K562 (cell line): Measurements from ENCODE around the gene IL36RN. TPM values are rescaled to one million over a fixed set of nuclear protein-coding genes. Genes with fewer than 3 reads are reported as not detected.

Source experiments
- CHD1 ChIP-seq: fragments of 200-600 bp; sonication (generic); IDR thresholded peaks from one replicate; pipeline ENCODE4 v1.6.1; 2012; ENCODE audit warnings: mild to moderate bottlenecking, moderate library complexity, low read length, inconsistent platforms
- EGR1 ChIP-seq: fragments of 450-650 bp; conservative IDR thresholded peaks from 2 replicates; pipeline ENCODE4 v1.6.1; 2017; ENCODE audit warnings: mild to moderate bottlenecking
- FOXJ2 ChIP-seq: fragments of 200-800 bp; sonication (Bioruptor generic); IDR thresholded peaks from 2 replicates; pipeline ENCODE4 v1.6.1; 2016; ENCODE audit warnings: missing genetic modification characterization, missing compliant biosample characterization
- HDAC1 ChIP-seq, 2 experiments: fragments of 450-650 bp; IDR thresholded peaks; 2 replicates each; pipeline ENCODE4 v1.6.1; 2016 to 2017; ENCODE audit warnings: inconsistent platforms in 1 of 2, mild to moderate bottlenecking in 1 of 2, moderate library complexity in 1 of 2
- MAZ ChIP-seq, 2 experiments: fragments of 450-650 bp in 1 of 2; sonication (generic) in 1 of 2; formaldehyde crosslinking; IDR thresholded peaks in 1 of 2; conservative IDR thresholded peaks in 1 of 2; 2 replicates each; pipeline versions ENCODE4 v1.4.0 to v1.5.0; 2020; ENCODE audit warnings: mild to moderate bottlenecking in 1 of 2, missing genetic modification reagents in 1 of 2
- SMAD3 ChIP-seq: fragments of 450-650 bp; formaldehyde crosslinking; conservative IDR thresholded peaks from 2 replicates; pipeline ENCODE4 v1.4.0; 2020; ENCODE audit warnings: mild to moderate bottlenecking
- ZNF140 ChIP-seq: fragments of 250-450 bp; sonication (Bioruptor Pico); IDR thresholded peaks from 2 replicates; pipeline ENCODE4 v1.8.0; 2021; ENCODE audit warnings: moderate library complexity, mild to moderate bottlenecking, inconsistent platforms
- ZNF175 ChIP-seq: fragments of 200-800 bp; sonication (Bioruptor generic); IDR thresholded peaks from 2 replicates; pipeline ENCODE4 v1.6.1; 2016; ENCODE audit warnings: low read depth, mild to moderate bottlenecking, missing genetic modification characterization, missing compliant biosample characterization
- ZNF23 ChIP-seq: fragments of 250-450 bp; sonication (Bioruptor Pico); IDR thresholded peaks from 2 replicates; pipeline ENCODE4 v1.4.0; 2020; ENCODE audit warnings: mild to moderate bottlenecking
- polyA plus RNA-seq, 8 experiments: library from polyadenylated mRNA; depleted of rRNA in 4 of 8; stranded (reverse) in 5 of 8; unstranded in 3 of 8; fragments of >200 nt; fragmentation: Nextera tagmentation in 2 of 8; fragmentation: Illumina TruSeq in 1 of 8; extraction: Ambion mirVana in 2 of 8; extraction: Trizol in 1 of 8; gene quantifications; 2 replicates each; pipeline versions ENCODE4 v1.2.1 to v1.2.3, GENCODE V29; 2011 to 2014; ENCODE audit warnings: inconsistent platforms in 1 of 8, missing spikeins in 1 of 8
- total RNA-seq, 7 experiments: library from RNA; depleted of rRNA in 6 of 7; stranded (reverse); fragments of >200 nt in 6 of 7; fragmentation: Illumina TruSeq in 2 of 7; extraction: Trizol in 2 of 7; gene quantifications; 2 replicates each; pipeline versions ENCODE4 v1.2.1 to v1.2.3, GENCODE V29; 2011 to 2021; ENCODE audit warnings: low replicate concordance in 1 of 7
- TF ChIP-seq, protein P1 (sequence below): fragments of 450-650 bp; conservative IDR thresholded peaks from 2 replicates; pipeline ENCODE4 v1.6.1; 2016; ENCODE audit warnings: missing genetic modification characterization, low read depth, mild to moderate bottlenecking, control low read depth, missing compliant biosample characterization
- TF ChIP-seq, protein P2 (sequence below): sonication (generic); formaldehyde crosslinking; IDR thresholded peaks from 2 replicates; pipeline ENCODE4 v1.8.0; 2022; ENCODE audit warnings: mild to moderate bottlenecking, low read depth, missing genetic modification reagents
- TF ChIP-seq, protein P3 (sequence below), 2 experiments: IDR thresholded peaks in 1 of 2; conservative IDR thresholded peaks in 1 of 2; 2 replicates each; pipeline ENCODE4 v1.6.1; 2016; ENCODE audit warnings: low read depth in 2 of 2, mild to moderate bottlenecking in 1 of 2, missing compliant biosample characterization in 1 of 2, missing genetic modification characterization in 1 of 2, moderate library complexity in 1 of 2
- TF ChIP-seq, protein P4 (sequence below): fragments of 450-650 bp; formaldehyde crosslinking; IDR thresholded peaks from 2 replicates; pipeline ENCODE4 v1.4.0; 2022; ENCODE audit warnings: missing genetic modification characterization

The IL36RN gene
- total and polyA plus RNA-seq, 9 of the 15 experiments (the other 6 are each of a cell fraction or from before 2014, with no cell fraction given) = not detected

DNA sequence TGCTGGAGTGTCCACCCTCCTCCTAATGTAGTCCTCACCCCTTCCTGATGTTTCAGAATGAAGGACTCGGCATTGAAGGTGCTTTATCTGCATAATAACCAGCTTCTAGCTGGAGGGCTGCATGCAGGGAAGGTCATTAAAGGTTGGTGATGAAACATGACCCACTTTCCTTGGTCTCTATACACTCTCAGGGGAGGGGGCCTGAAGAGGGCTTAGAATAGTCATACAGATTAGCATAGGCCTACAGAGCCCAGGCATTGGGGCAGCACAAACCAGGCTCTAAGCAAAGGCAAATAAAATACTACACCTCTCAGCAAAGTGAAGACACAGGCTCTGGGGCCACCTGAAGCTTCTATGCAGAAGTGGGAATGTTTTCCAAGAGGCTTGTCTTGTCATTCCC lies 1.8 kb downstream of the IL36RN start (continued):
- TF ChIP-seq, protein P1, sequence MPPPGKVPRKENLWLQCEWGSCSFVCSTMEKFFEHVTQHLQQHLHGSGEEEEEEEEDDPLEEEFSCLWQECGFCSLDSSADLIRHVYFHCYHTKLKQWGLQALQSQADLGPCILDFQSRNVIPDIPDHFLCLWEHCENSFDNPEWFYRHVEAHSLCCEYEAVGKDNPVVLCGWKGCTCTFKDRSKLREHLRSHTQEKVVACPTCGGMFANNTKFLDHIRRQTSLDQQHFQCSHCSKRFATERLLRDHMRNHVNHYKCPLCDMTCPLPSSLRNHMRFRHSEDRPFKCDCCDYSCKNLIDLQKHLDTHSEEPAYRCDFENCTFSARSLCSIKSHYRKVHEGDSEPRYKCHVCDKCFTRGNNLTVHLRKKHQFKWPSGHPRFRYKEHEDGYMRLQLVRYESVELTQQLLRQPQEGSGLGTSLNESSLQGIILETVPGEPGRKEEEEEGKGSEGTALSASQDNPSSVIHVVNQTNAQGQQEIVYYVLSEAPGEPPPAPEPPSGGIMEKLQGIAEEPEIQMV = no peak
- TF ChIP-seq, protein P2, sequence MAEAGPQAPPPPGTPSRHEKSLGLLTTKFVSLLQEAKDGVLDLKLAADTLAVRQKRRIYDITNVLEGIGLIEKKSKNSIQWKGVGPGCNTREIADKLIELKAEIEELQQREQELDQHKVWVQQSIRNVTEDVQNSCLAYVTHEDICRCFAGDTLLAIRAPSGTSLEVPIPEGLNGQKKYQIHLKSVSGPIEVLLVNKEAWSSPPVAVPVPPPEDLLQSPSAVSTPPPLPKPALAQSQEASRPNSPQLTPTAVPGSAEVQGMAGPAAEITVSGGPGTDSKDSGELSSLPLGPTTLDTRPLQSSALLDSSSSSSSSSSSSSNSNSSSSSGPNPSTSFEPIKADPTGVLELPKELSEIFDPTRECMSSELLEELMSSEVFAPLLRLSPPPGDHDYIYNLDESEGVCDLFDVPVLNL = no peak
- TF ChIP-seq CHD1 (no peak), ZNF175 (no peak), ZNF140 (CRISPR knock-in tag) (no peak), SMAD3 (CRISPR knock-in tag) (no peak), FOXJ2 (no peak), ZNF23 (no peak), EGR1 (no peak), MAZ (CRISPR knock-in tag; conservative IDR thresholded peaks at IDR 0.05 in 1 of 2, IDR thresholded peaks at IDR 0.05 in 1 of 2) (no peak), HDAC1 (IDR thresholded peaks at IDR 0.05) (no peak)
- TF ChIP-seq, protein P3, sequence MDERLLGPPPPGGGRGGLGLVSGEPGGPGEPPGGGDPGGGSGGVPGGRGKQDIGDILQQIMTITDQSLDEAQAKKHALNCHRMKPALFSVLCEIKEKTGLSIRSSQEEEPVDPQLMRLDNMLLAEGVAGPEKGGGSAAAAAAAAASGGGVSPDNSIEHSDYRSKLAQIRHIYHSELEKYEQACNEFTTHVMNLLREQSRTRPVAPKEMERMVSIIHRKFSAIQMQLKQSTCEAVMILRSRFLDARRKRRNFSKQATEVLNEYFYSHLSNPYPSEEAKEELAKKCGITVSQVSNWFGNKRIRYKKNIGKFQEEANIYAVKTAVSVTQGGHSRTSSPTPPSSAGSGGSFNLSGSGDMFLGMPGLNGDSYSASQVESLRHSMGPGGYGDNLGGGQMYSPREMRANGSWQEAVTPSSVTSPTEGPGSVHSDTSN (CRISPR knock-in tag; IDR thresholded peaks at IDR 0.05; ENCODE audit: low read depth) = no peak
- TF ChIP-seq, protein P3 (tag; conservative IDR thresholded peaks at IDR 0.05; ENCODE audit: low read depth) = no peak
- TF ChIP-seq, protein P4, sequence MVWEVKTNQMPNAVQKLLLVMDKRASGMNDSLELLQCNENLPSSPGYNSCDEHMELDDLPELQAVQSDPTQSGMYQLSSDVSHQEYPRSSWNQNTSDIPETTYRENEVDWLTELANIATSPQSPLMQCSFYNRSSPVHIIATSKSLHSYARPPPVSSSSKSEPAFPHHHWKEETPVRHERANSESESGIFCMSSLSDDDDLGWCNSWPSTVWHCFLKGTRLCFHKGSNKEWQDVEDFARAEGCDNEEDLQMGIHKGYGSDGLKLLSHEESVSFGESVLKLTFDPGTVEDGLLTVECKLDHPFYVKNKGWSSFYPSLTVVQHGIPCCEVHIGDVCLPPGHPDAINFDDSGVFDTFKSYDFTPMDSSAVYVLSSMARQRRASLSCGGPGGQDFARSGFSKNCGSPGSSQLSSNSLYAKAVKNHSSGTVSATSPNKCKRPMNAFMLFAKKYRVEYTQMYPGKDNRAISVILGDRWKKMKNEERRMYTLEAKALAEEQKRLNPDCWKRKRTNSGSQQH = no peak
